Peyer's patch (tissue), 4 donors: ENCODE results near the gene TPRN.

Experiments
- POLR2A ChIP-seq, 2 donors: fragments of 450-650 bp; IDR thresholded peaks; one replicate each; pipeline ENCODE4 v1.5.1; 2017; ENCODE audit warnings: antibody characterized with exemption in 2 of 2, mild to moderate bottlenecking in 2 of 2, moderate library complexity in 2 of 2
- TF ChIP-seq, protein P1 (sequence below), 6 experiments: fragments of 450-650 bp in 4 of 6; fragments of 200-600 bp in 2 of 6; sonication (generic) in 1 of 6; IDR thresholded peaks; one replicate each; pipeline ENCODE4 v1.5.1; 2017 to 2019; ENCODE audit warnings: antibody characterized with exemption in 6 of 6, mild to moderate bottlenecking in 3 of 6, moderate library complexity in 1 of 6

DNA sequence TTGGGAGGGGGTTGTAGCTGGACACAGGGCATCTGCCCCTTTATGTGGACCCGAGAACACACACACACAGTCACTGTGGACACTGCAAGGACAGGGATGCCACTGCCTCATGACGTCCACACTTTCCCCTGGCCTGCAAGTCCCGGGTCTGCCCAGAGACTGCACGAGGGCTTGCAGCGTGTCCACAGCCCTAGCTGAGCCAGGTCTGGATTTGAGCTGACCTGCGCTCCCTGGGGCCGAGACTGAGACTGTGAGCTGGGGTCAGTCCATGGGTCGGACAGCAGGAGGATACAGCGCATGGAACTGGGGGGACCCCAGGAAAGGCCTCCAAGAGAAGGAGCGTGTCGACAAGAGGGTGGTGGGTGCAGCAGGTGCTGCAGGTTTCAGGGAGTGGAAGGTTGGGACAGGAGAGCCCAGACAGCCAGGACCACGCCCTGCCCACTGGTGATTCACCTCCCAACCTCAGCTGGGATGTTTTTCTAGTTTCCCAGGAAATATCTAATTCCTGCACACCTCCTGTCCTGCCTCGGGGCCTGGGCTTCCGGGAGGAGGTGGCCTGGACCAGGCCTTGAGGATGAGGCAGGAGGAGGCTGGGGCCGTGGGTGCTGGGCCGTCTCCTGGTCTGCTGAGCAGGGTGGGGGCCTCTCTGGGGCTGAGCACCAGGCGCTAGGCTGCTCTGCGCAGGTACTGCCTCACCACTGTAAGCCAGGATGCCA, 26.0 kb upstream of the TPRN start:
- TF ChIP-seq, protein P1, sequence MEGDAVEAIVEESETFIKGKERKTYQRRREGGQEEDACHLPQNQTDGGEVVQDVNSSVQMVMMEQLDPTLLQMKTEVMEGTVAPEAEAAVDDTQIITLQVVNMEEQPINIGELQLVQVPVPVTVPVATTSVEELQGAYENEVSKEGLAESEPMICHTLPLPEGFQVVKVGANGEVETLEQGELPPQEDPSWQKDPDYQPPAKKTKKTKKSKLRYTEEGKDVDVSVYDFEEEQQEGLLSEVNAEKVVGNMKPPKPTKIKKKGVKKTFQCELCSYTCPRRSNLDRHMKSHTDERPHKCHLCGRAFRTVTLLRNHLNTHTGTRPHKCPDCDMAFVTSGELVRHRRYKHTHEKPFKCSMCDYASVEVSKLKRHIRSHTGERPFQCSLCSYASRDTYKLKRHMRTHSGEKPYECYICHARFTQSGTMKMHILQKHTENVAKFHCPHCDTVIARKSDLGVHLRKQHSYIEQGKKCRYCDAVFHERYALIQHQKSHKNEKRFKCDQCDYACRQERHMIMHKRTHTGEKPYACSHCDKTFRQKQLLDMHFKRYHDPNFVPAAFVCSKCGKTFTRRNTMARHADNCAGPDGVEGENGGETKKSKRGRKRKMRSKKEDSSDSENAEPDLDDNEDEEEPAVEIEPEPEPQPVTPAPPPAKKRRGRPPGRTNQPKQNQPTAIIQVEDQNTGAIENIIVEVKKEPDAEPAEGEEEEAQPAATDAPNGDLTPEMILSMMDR (IDR thresholded peaks at IDR 0.05): no peak
- no peak for TF ChIP-seq POLR2A (IDR thresholded peaks at IDR 0.05)
